ENCODE measurements around the gene SNCB. TPM values are rescaled to one million over a fixed set of nuclear protein-coding genes. Genes with fewer than 3 reads are reported as not detected.

The SNCB gene
- total and polyA plus RNA-seq, 8 donors: 0.21 to 0.68 (median 0.42) TPM; not detected in 2

DNA sequence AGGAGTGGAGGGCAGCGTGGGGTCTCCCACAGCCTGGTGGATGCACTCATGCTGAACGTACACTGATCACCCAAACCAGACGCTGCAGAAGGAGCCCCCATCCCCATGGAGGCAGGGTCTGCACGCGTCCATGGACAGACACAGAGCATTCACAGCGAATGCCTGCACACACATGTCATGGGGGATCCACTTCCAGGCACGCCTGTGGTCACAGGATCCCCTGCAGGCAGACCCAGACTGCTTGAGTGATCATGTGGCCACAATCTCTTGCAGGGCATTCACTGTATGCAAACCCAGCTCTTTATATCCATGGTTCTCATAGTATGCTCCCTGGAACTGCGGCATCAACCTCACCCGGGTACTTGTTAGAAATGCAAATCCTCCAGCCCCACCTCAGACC is 5.4 kb downstream of the SNCB start:
- no peak for ATAC-seq
- Histone ChIP-seq H3K4me3 (no peak overlapping the region), H3K4me1 (peaks cover 12 to 14% of the 10 kb centered on the region in 2 donors), H3K27me3 (peaks cover 42 to 95% of the 10 kb centered on the region in 2 donors), H3K9me3 (no peaks in the 10 kb centered on the region), H3K36me3 (no peaks in the 10 kb centered on the region), H3K27ac (no peak overlapping the region)
- intact Hi-C loops (cut with DNase I): no loop called here
- no peak for DNase-seq
- TF ChIP-seq, protein P1, sequence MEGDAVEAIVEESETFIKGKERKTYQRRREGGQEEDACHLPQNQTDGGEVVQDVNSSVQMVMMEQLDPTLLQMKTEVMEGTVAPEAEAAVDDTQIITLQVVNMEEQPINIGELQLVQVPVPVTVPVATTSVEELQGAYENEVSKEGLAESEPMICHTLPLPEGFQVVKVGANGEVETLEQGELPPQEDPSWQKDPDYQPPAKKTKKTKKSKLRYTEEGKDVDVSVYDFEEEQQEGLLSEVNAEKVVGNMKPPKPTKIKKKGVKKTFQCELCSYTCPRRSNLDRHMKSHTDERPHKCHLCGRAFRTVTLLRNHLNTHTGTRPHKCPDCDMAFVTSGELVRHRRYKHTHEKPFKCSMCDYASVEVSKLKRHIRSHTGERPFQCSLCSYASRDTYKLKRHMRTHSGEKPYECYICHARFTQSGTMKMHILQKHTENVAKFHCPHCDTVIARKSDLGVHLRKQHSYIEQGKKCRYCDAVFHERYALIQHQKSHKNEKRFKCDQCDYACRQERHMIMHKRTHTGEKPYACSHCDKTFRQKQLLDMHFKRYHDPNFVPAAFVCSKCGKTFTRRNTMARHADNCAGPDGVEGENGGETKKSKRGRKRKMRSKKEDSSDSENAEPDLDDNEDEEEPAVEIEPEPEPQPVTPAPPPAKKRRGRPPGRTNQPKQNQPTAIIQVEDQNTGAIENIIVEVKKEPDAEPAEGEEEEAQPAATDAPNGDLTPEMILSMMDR (IDR thresholded peaks at IDR 0.05): no peak

DNA sequence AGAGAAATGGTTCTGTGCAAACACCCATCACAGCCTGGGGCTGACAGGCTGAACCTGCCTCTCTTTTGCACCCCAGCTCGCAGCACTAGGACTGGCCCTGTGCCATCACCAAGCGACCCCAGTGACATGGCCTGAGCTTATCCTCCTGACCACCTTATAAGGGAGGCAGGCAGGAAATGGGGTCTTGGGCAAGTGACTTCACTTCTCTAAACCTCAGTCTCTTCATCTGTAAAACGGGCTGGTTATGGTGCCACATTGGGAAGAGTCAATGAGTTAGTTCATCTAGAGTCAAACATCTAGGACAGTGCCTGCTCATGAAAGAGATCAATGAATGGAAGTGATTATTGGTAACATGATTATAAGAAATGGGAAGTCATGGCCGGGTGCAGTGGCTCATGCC is 6.2 kb downstream of the SNCB start:
- ATAC-seq: no peak
- H3K4me1 ChIP-seq: peaks cover 11 to 17% of the 10 kb centered on the region in 2 donors
- TF ChIP-seq, protein P1 (IDR thresholded peaks at IDR 0.05): no peak
- no peak overlapping the region for H3K4me3 ChIP-seq
- DNase-seq: no peak
- H3K27me3 ChIP-seq: peaks cover 42 to 95% of the 10 kb centered on the region in 2 donors
- H3K27ac ChIP-seq: no peak overlapping the region
- intact Hi-C loops (cut with DNase I): no loop called here
- H3K36me3 ChIP-seq: no peaks in the 10 kb centered on the region
- H3K9me3 ChIP-seq: no peaks in the 10 kb centered on the region

DNA sequence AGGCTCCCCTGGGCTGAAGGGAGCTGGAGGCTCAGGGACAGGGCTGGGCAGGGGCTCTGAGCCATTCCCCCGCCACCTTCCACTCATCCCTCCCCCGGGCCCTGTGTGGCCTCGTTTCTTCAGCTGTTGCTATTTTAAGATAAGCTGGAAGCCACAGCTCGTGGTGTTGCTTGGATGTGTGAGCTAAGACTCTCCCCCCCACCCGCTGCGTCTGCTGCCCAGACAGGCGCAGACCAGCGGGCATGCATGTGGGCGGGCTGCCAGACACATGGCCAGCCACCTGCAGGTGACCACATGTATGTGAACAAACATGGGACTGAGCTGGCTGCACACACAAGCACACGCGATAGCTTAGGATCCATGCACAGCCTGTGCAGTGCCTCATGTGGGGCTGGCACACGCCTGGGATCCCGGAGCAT is 8.7 kb downstream of the SNCB start:
- intact Hi-C loops (cut with DNase I): no loop called here
- no peaks in the 10 kb centered on the region for H3K9me3 ChIP-seq
- no peak for ATAC-seq
- H3K27me3 ChIP-seq: peaks cover 44 to 95% of the 10 kb centered on the region in 2 donors
- TF ChIP-seq, protein P1 (IDR thresholded peaks at IDR 0.05): no peak
- DNase-seq: no peak
- no peaks in the 10 kb centered on the region for H3K36me3 ChIP-seq
- H3K4me3 ChIP-seq: no peak overlapping the region
- no peak overlapping the region for H3K27ac ChIP-seq
- H3K4me1 ChIP-seq: peaks cover 11 to 18% of the 10 kb centered on the region in 2 donors

DNA sequence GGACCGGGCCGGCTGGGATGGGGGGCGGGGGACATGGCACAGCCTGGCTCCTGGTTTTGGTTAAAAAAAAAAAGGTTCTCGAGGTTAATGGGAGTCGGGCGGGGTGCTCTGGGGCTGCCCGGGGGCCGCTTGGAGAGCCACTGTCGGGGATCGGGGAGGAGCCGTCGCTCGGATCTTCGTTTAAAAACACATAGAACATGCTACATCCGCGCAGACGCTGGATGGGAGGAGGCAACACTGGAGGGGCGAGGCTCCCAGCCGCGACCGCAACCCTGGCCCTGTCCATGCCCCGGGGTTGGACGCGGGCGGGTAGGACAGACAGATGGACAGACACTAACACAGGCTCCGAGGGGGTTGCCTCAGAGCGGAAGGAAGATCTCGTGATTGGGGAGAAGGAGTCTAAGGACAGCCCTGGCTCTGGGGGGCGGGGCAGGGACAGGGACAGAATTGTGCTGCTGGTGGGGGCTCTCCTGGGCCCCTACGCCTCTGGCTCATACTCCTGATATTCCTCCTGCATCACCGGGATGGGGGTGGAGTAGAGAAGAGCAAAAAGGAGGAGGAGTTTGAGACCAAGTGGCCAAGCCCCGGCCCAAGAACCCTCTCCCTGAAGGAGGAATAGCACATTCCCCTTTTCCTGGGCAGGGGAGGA is 9.9 kb downstream of the SNCB start:
- peaks cover 11 to 18% of the 10 kb centered on the region in 2 donors for H3K4me1 ChIP-seq
- H3K4me3 ChIP-seq: peak overlapping the region in 1 of 2 donors; percentile 6
- DNase-seq (peak in 1 of 4 donors; percentile 52), ATAC-seq (peak; percentile 28)
- peaks cover 44 to 95% of the 10 kb centered on the region in 2 donors for H3K27me3 ChIP-seq
- intact Hi-C loops (cut with DNase I): no loop called here
- TF ChIP-seq, protein P1 (IDR thresholded peaks at IDR 0.05): no peak
- no peaks in the 10 kb centered on the region for H3K36me3 ChIP-seq
- no peaks in the 10 kb centered on the region for H3K9me3 ChIP-seq
- H3K27ac ChIP-seq: no peak overlapping the region

DNA sequence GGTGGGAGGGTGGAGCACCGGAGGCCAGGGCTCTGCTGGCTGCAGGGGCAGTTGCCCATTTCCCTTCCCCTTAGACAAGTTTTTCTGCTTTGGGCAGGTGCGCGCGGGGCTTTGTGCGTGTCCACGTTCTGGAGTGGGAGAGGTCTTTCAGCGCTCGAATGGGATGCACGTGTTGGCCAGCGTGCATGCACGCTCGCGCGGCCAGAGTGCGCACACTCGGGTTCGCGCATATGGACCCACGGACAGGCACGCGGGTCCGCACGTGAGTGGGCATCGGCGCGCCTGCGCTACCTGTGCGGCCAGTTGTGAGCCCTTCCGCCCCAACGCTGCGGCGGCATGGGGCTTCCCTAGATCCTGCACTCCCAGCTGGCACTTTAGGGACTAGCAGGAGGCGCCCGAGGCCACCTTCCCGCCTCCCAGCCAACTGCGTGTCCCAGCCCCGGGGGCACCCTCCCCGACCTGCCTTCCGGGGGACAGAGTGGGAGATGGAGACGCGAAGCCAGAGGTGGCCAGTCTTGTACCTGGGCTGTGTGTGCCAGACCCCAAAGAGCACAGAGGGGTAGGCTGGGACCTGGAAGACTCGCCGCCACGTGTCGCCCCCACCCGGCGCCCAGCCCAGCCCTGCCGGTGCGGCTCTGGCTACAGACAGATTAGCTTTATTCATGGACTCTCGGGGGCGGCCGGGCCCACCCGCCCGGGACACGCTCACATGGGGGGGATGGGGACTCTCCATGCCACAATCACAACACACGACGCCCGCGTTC is 10.6 kb downstream of the SNCB start:
- DNase-seq (no peak), ATAC-seq (no peak)
- Histone ChIP-seq H3K4me3 (no peak overlapping the region), H3K27ac (no peak overlapping the region), H3K27me3 (peaks cover 44 to 93% of the 10 kb centered on the region in 2 donors), H3K36me3 (no peaks in the 10 kb centered on the region), H3K4me1 (peaks cover 11 to 18% of the 10 kb centered on the region in 2 donors), H3K9me3 (no peaks in the 10 kb centered on the region)
- TF ChIP-seq, protein P1 (IDR thresholded peaks at IDR 0.05): no peak
- intact Hi-C loops (cut with DNase I): no loop called here

All from left lung (tissue), 10 donors.